A549 (cell line): Measurements from ENCODE around the gene DCK.

Experiments
- MAFK ChIP-seq: fragments of 450-650 bp; IDR thresholded peaks from 2 replicates; pipeline ENCODE4 v1.6.1; 2014; ENCODE audit not compliant: partially characterized antibody
- SMC3 ChIP-seq: fragments of >200 bp; sonication (Bioruptor Twin); formaldehyde crosslinking; IDR thresholded peaks from 3 replicates; pipeline ENCODE4 v1.6.1; 2018; ENCODE audit warnings: inconsistent platforms
- TF ChIP-seq, protein P1 (sequence below): fragments of >200 bp; sonication (Bioruptor Twin); formaldehyde crosslinking; IDR thresholded peaks from 3 replicates; pipeline ENCODE4 v1.5.1; 2016

GRCh38 chr4:71009890-71010588 lies 16.6 kb downstream of the DCK start:
- TF ChIP-seq SMC3 (peak; percentile 39; the same call in 1 of the 3 replicates), MAFK (peak; percentile 35)
- TF ChIP-seq, protein P1, sequence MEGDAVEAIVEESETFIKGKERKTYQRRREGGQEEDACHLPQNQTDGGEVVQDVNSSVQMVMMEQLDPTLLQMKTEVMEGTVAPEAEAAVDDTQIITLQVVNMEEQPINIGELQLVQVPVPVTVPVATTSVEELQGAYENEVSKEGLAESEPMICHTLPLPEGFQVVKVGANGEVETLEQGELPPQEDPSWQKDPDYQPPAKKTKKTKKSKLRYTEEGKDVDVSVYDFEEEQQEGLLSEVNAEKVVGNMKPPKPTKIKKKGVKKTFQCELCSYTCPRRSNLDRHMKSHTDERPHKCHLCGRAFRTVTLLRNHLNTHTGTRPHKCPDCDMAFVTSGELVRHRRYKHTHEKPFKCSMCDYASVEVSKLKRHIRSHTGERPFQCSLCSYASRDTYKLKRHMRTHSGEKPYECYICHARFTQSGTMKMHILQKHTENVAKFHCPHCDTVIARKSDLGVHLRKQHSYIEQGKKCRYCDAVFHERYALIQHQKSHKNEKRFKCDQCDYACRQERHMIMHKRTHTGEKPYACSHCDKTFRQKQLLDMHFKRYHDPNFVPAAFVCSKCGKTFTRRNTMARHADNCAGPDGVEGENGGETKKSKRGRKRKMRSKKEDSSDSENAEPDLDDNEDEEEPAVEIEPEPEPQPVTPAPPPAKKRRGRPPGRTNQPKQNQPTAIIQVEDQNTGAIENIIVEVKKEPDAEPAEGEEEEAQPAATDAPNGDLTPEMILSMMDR = peak; percentile 59
